Stimulated activated naive B cell treated with anti-CD40 and anti-IgM and Interleukin-4, amounts not matched to agents 10 μg/mL and 1 μg/mL and 100 μg/mL, for 72 hours (primary cell): ENCODE data around the gene TBX10.

Experiments
- ATAC-seq, 2 donors: fragments of 150-1000 bp; cut with Tn5 transposase; replicated peaks; 2 replicates each; pipeline ENCODE4 v1.10.0; 2021; ENCODE audit warnings: moderate library complexity in 1 of 2
- DNase-seq: peaks from one replicate; pipeline ENCODE4 v3.0.0; 2021
- H3K27ac Mint-ChIP-seq: one replicate; pipeline ENCODE4 v1.8.0; 2022; ENCODE audit warnings: mild to moderate bottlenecking, mixed read lengths
- H3K27me3 Mint-ChIP-seq, 2 donors: one replicate each; pipeline ENCODE4 v1.8.0; 2022; ENCODE audit warnings: mixed read lengths in 2 of 2
- H3K36me3 Mint-ChIP-seq, 2 donors: one replicate each; pipeline ENCODE4 v1.8.0; 2022; ENCODE audit warnings: mixed read lengths in 2 of 2, mild to moderate bottlenecking in 1 of 2
- H3K4me1 Mint-ChIP-seq, 2 donors: one replicate each; pipeline ENCODE4 v1.8.0; 2022; ENCODE audit warnings: mixed read lengths in 2 of 2, mild to moderate bottlenecking in 1 of 2
- H3K4me3 Mint-ChIP-seq, 2 donors: one replicate each; pipeline ENCODE4 v1.8.0; 2022; ENCODE audit warnings: mild to moderate bottlenecking in 2 of 2, mixed read lengths in 2 of 2, moderate library complexity in 1 of 2
- H3K9me3 Mint-ChIP-seq, 2 donors: one replicate each; pipeline ENCODE4 v1.8.0; 2022; ENCODE audit warnings: mixed read lengths in 2 of 2, mild to moderate bottlenecking in 1 of 2

The TBX10 gene

GRCh38 chr11:67633758-67634365, 5.7 kb downstream of the TBX10 start:
- no peak for DNase-seq
- Mint-ChIP-seq H3K36me3 (no peaks in the 10 kb centered on the region), H3K9me3 (no peaks in the 10 kb centered on the region), H3K27ac (peak overlapping the region; percentile 33), H3K27me3 (peaks cover 0 to 3% of the 10 kb centered on the region in 2 donors), H3K4me3 (no peak overlapping the region), H3K4me1 (peaks cover 13 to 26% of the 10 kb centered on the region in 2 donors)
- ATAC-seq = no peak

GRCh38 chr11:67632982-67633755, 6.4 kb downstream of the TBX10 start:
- no peaks in the 10 kb centered on the region for H3K9me3 Mint-ChIP-seq
- peaks cover 0 to 3% of the 10 kb centered on the region in 2 donors for H3K27me3 Mint-ChIP-seq
- no peak overlapping the region for H3K4me3 Mint-ChIP-seq
- no peaks in the 10 kb centered on the region for H3K36me3 Mint-ChIP-seq
- H3K4me1 Mint-ChIP-seq = peaks cover 13 to 31% of the 10 kb centered on the region in 2 donors
- no peak for DNase-seq
- peak overlapping the region; percentile 33 for H3K27ac Mint-ChIP-seq
- no peak for ATAC-seq

GRCh38 chr11:67632175-67632981, 7.2 kb downstream of the TBX10 start:
- H3K36me3 Mint-ChIP-seq = peaks cover 6% of the 10 kb centered on the region in 2 donors
- H3K4me3 Mint-ChIP-seq = peak overlapping the region in 1 of 2 donors; percentile 59
- peak overlapping the region; percentile 73 for H3K27ac Mint-ChIP-seq
- peaks cover 17 to 34% of the 10 kb centered on the region in 2 donors for H3K4me1 Mint-ChIP-seq
- H3K9me3 Mint-ChIP-seq = no peaks in the 10 kb centered on the region
- DNase-seq (no peak), ATAC-seq (no peak)
- H3K27me3 Mint-ChIP-seq = peaks cover 0 to 3% of the 10 kb centered on the region in 2 donors

GRCh38 chr11:67631853-67632174, 7.7 kb downstream of the TBX10 start:
- Mint-ChIP-seq H3K36me3 (peaks cover 11% of the 10 kb centered on the region in 2 donors), H3K27me3 (peaks cover 0 to 3% of the 10 kb centered on the region in 2 donors)

GRCh38 chr11:67631411-67631810, 8.2 kb downstream of the TBX10 start:
- no peak overlapping the region for H3K27ac Mint-ChIP-seq
- H3K36me3 Mint-ChIP-seq = peaks cover 14 to 15% of the 10 kb centered on the region in 2 donors
- H3K4me1 Mint-ChIP-seq = peaks cover 16 to 26% of the 10 kb centered on the region in 2 donors
- peaks cover 0 to 3% of the 10 kb centered on the region in 2 donors for H3K27me3 Mint-ChIP-seq
- no peak for DNase-seq
- no peaks in the 10 kb centered on the region for H3K9me3 Mint-ChIP-seq
- H3K4me3 Mint-ChIP-seq = peak overlapping the region in 1 of 2 donors; percentile 86
- no peak for ATAC-seq

More at GRCh38 chr11:67631853-67632174, 7.7 kb downstream of the TBX10 start:
- ATAC-seq (no peak), DNase-seq (no peak)
- H3K4me3 Mint-ChIP-seq = peak overlapping the region in 1 of 2 donors; percentile 59
- H3K4me1 Mint-ChIP-seq = peaks cover 16 to 28% of the 10 kb centered on the region in 2 donors
- peak overlapping the region; percentile 73 for H3K27ac Mint-ChIP-seq
- no peaks in the 10 kb centered on the region for H3K9me3 Mint-ChIP-seq

- Mint-ChIP-seq H3K27ac (peak overlapping the region; percentile 88), H3K4me3 (peak overlapping the region; percentile 82 to 86), H3K27me3 (peaks cover 0 to 3% of the 10 kb centered on the region in 2 donors), H3K4me1 (peaks cover 16 to 26% of the 10 kb centered on the region in 2 donors), H3K9me3 (no peaks in the 10 kb centered on the region), H3K36me3 (peaks cover 14 to 18% of the 10 kb centered on the region in 2 donors)
- ATAC-seq (no peak), DNase-seq (no peak)
Measured at GRCh38 chr11:67630943-67631331, 8.6 kb downstream of the TBX10 start.

GRCh38 chr11:67630228-67630942, 9.2 kb downstream of the TBX10 start:
- Mint-ChIP-seq H3K27ac (peak overlapping the region; percentile 88), H3K4me3 (peak overlapping the region; percentile 82 to 86)
- peak; percentile 96 for DNase-seq

GRCh38 chr11:67629386-67630227, 10.0 kb downstream of the TBX10 start, which contains the start of gene NUDT8:
Gene NUDT8, minus strand, starts transcription at chr11:67629937. Its CDS starts 26 bp downstream, at chr11:67629911.
- ATAC-seq (peak; percentile 73), DNase-seq (peak; percentile 88)
- H3K27ac Mint-ChIP-seq = peak within 1 kb of the TSS; percentile 93
- peaks cover 16 to 33% of the 10 kb centered on the region in 2 donors for H3K4me1 Mint-ChIP-seq
- H3K27me3 Mint-ChIP-seq = no peaks in the 10 kb centered on the region
- H3K36me3 Mint-ChIP-seq = peaks cover 14 to 18% of the 10 kb centered on the region in 2 donors
- no peaks in the 10 kb centered on the region for H3K9me3 Mint-ChIP-seq
- peak within 1 kb of the TSS; percentile 82 to 86 for H3K4me3 Mint-ChIP-seq

More at GRCh38 chr11:67630228-67630942, 9.2 kb downstream of the TBX10 start:
- ATAC-seq = peak; percentile 68 to 76
- Mint-ChIP-seq H3K36me3 (peaks cover 14 to 18% of the 10 kb centered on the region in 2 donors), H3K9me3 (no peaks in the 10 kb centered on the region), H3K4me1 (peaks cover 16 to 28% of the 10 kb centered on the region in 2 donors), H3K27me3 (peaks cover 0 to 3% of the 10 kb centered on the region in 2 donors)

- Mint-ChIP-seq H3K27ac (peak overlapping the region; percentile 93), H3K4me1 (peaks cover 16 to 33% of the 10 kb centered on the region in 2 donors), H3K9me3 (no peaks in the 10 kb centered on the region), H3K36me3 (peaks cover 14 to 18% of the 10 kb centered on the region in 2 donors), H3K4me3 (peak overlapping the region; percentile 79 to 81), H3K27me3 (no peaks in the 10 kb centered on the region)
- DNase-seq = no peak
- no peak for ATAC-seq
Measured at GRCh38 chr11:67628710-67629385, 10.7 kb downstream of the TBX10 start.

GRCh38 chr11:67627812-67628624, 11.5 kb downstream of the TBX10 start:
- peaks cover 14 to 18% of the 10 kb centered on the region in 2 donors for H3K36me3 Mint-ChIP-seq
- peaks cover 16 to 33% of the 10 kb centered on the region in 2 donors for H3K4me1 Mint-ChIP-seq
- H3K27me3 Mint-ChIP-seq = no peaks in the 10 kb centered on the region
- H3K4me3 Mint-ChIP-seq = peak overlapping the region in 1 of 2 donors; percentile 50
- ATAC-seq (no peak), DNase-seq (no peak)
- H3K9me3 Mint-ChIP-seq = no peaks in the 10 kb centered on the region
- peak overlapping the region; percentile 25 for H3K27ac Mint-ChIP-seq

GRCh38 chr11:67627441-67627811, 12.1 kb downstream of the TBX10 start:
- no peaks in the 10 kb centered on the region for H3K27me3 Mint-ChIP-seq
- ATAC-seq (no peak), DNase-seq (no peak)
- peaks cover 14 to 18% of the 10 kb centered on the region in 2 donors for H3K36me3 Mint-ChIP-seq
- H3K4me1 Mint-ChIP-seq = peaks cover 16 to 33% of the 10 kb centered on the region in 2 donors
- no peaks in the 10 kb centered on the region for H3K9me3 Mint-ChIP-seq
- peak overlapping the region; percentile 25 for H3K27ac Mint-ChIP-seq
- peak overlapping the region in 1 of 2 donors; percentile 50 for H3K4me3 Mint-ChIP-seq

- Mint-ChIP-seq H3K27me3 (no peaks in the 10 kb centered on the region), H3K4me3 (no peak overlapping the region), H3K27ac (no peak overlapping the region), H3K9me3 (no peaks in the 10 kb centered on the region), H3K36me3 (peaks cover 14 to 18% of the 10 kb centered on the region in 2 donors), H3K4me1 (peaks cover 15 to 31% of the 10 kb centered on the region in 2 donors)
- ATAC-seq (no peak), DNase-seq (no peak)
Measured at GRCh38 chr11:67626970-67627369, 12.6 kb downstream of the TBX10 start.
